Progenitor cell of endocrine pancreas (in vitro differentiated cells): Measurements from ENCODE around the gene MCIDAS. TPM values are rescaled to one million over a fixed set of nuclear protein-coding genes. Genes with fewer than 3 reads are reported as not detected.

Experiments used
- DNase-seq: peaks from one replicate; pipeline ENCODE4 v3.0.0; 2021; ENCODE audit warnings: low spot score; ENCODE audit not compliant: unreplicated experiment
- H3K27ac Mint-ChIP-seq: 2 replicates; pipeline ENCODE4 v1.8.0; 2021; ENCODE audit warnings: mild to moderate bottlenecking, moderate library complexity, mixed read lengths
- H3K27me3 Mint-ChIP-seq: 2 replicates; pipeline ENCODE4 v1.8.0; 2021; ENCODE audit warnings: mixed read lengths
- H3K36me3 Mint-ChIP-seq: 2 replicates; pipeline ENCODE4 v1.8.0; 2022; ENCODE audit warnings: mixed read lengths; ENCODE audit not compliant: insufficient read depth
- H3K4me1 Mint-ChIP-seq: 2 replicates; pipeline ENCODE4 v1.8.0; 2021; ENCODE audit warnings: low read depth, mixed read lengths
- H3K4me3 Mint-ChIP-seq: 2 replicates; pipeline ENCODE4 v1.8.0; 2021; ENCODE audit warnings: low read depth, mild to moderate bottlenecking, moderate library complexity, mixed read lengths
- H3K9me3 Mint-ChIP-seq: 2 replicates; pipeline ENCODE4 v1.8.0; 2021; ENCODE audit warnings: low read depth, mixed read lengths
- CTCF ChIP-seq: fragments of 200-600 bp; sonication (generic); IDR thresholded peaks from one replicate; pipeline ENCODE4 v1.5.0; 2021; ENCODE audit warnings: antibody characterized with exemption, mild to moderate bottlenecking; ENCODE audit not compliant: unreplicated experiment
- total RNA-seq: library from RNA; stranded (reverse); gene quantifications from 2 replicates; pipeline ENCODE4 v1.2.1, GENCODE V29; 2021

MCIDAS gene
- total RNA-seq, 1 donor from 2014 or later, result not detected

GRCh38 chr5:55205001-55205400 lies 22.1 kb downstream of the MCIDAS start:
- H3K4me1 Mint-ChIP-seq, result no peaks in the 10 kb centered on the region
- no peaks in the 10 kb centered on the region for H3K36me3 Mint-ChIP-seq
- no peak overlapping the region for H3K27ac Mint-ChIP-seq
- peaks cover 35% of the 10 kb centered on the region for H3K27me3 Mint-ChIP-seq
- H3K4me3 Mint-ChIP-seq, result no peak overlapping the region
- no peak for DNase-seq
- no peak for TF ChIP-seq CTCF
- no peaks in the 10 kb centered on the region for H3K9me3 Mint-ChIP-seq

GRCh38 chr5:55191165-55191564 lies 36.0 kb downstream of the MCIDAS start:
- peaks cover 36% of the 10 kb centered on the region for H3K27me3 Mint-ChIP-seq

GRCh38 chr5:55188656-55189540 lies 38.2 kb downstream of the MCIDAS start:
- Mint-ChIP-seq H3K27ac (no peak overlapping the region), H3K27me3 (peaks cover 48% of the 10 kb centered on the region), H3K9me3 (no peaks in the 10 kb centered on the region), H3K4me3 (no peak overlapping the region), H3K36me3 (no peaks in the 10 kb centered on the region), H3K4me1 (peaks cover 5% of the 10 kb centered on the region)
- no peak for TF ChIP-seq CTCF
- DNase-seq, result no peak

More at GRCh38 chr5:55191165-55191564, 36.0 kb downstream of the MCIDAS start:
- no peak for TF ChIP-seq CTCF
- Mint-ChIP-seq H3K9me3 (no peaks in the 10 kb centered on the region), H3K36me3 (no peaks in the 10 kb centered on the region), H3K4me3 (no peak overlapping the region), H3K4me1 (peaks cover 5% of the 10 kb centered on the region), H3K27ac (no peak overlapping the region)
- DNase-seq, result no peak

GRCh38 chr5:55187370-55187769 lies 39.7 kb downstream of the MCIDAS start:
- Mint-ChIP-seq H3K27me3 (peaks cover 39% of the 10 kb centered on the region), H3K4me1 (peaks cover 5% of the 10 kb centered on the region), H3K27ac (no peak overlapping the region), H3K36me3 (no peaks in the 10 kb centered on the region), H3K9me3 (no peaks in the 10 kb centered on the region), H3K4me3 (no peak overlapping the region)
- peak; percentile 50 for TF ChIP-seq CTCF
- no peak for DNase-seq

GRCh38 chr5:55180016-55180415 lies 47.1 kb downstream of the MCIDAS start:
- Mint-ChIP-seq H3K4me3 (no peak overlapping the region), H3K9me3 (no peaks in the 10 kb centered on the region), H3K4me1 (peaks cover 7% of the 10 kb centered on the region), H3K36me3 (no peaks in the 10 kb centered on the region), H3K27ac (no peak overlapping the region), H3K27me3 (peaks cover 74% of the 10 kb centered on the region)
- no peak for DNase-seq
- TF ChIP-seq CTCF, result no peak
